H1 (cell line): Measurements from ENCODE around the gene SUSD6. TPM values are rescaled to one million over a fixed set of nuclear protein-coding genes. Genes with fewer than 3 reads are reported as not detected.
"Not testable (repeated sequence)": the region's sequence is repeated elsewhere in the genome, so short reads cannot be mapped to it uniquely, and the experiment has no call there.

Experiments
- CTCF ChIA-PET: fragments of 300-600 bp; sonication (Branson Sonifier 250); formaldehyde crosslinking; loops from one replicate; lab custom pipeline; 2021; ENCODE audit not compliant: partially characterized antibody; lab: Charles Lee
- POLR2A ChIA-PET: fragments of 300-600 bp; sonication (Branson Sonifier 250); formaldehyde crosslinking; loops from one replicate; lab custom pipeline; 2021; ENCODE audit warnings: inconsistent platforms; ENCODE audit not compliant: partially characterized antibody; lab: Charles Lee
- DNase-seq, 2 experiments: peaks; one replicate each; pipeline versions ENCODE4 v3.0.0 to v3.0.0-alpha.2; 2010 to 2022; ENCODE audit warnings: low spot score in 2 of 2, low read depth in 1 of 2, mixed read lengths in 1 of 2
- FAIRE-seq: peaks from 2 replicates; lab custom pipeline; 2011; peaks lifted over from hg19 to GRCh38; lab: Jason Lieb, UNC
- H2AFZ ChIP-seq: 2 replicates; pipeline ENCODE4 v1.8.1; 2012; ENCODE audit warnings: low read length, inconsistent platforms
- H2AK5ac ChIP-seq: 2 replicates; pipeline ENCODE4 v1.6.1; 2013; ENCODE audit warnings: low read depth, low read length
- H2BK120ac ChIP-seq: replicated peaks from 2 replicates; pipeline ENCODE3; 2013; ENCODE audit warnings: low read depth, low read length, inconsistent platforms
- H2BK12ac ChIP-seq: 2 replicates; pipeline ENCODE4 v1.6.1; 2013; ENCODE audit warnings: low read depth, low read length
- H2BK15ac ChIP-seq: 2 replicates; pipeline ENCODE4 v1.6.1; 2013; ENCODE audit warnings: low read length
- H2BK20ac ChIP-seq: 2 replicates; pipeline ENCODE4 v1.6.1; 2013; ENCODE audit warnings: low read length
- H2BK5ac ChIP-seq: 2 replicates; pipeline ENCODE4 v1.6.1; 2013; ENCODE audit warnings: low read depth, low read length
- H3K14ac ChIP-seq: 2 replicates; pipeline ENCODE4 v1.6.1; 2013; ENCODE audit warnings: inconsistent platforms; ENCODE audit not compliant: insufficient read length
- H3K18ac ChIP-seq: 2 replicates; pipeline ENCODE4 v1.6.1; 2013; ENCODE audit warnings: low read length; ENCODE audit errors: extremely low read depth
- H3K23ac ChIP-seq: 2 replicates; pipeline ENCODE4 v1.6.1; 2013; ENCODE audit warnings: inconsistent platforms; ENCODE audit not compliant: insufficient read length
- H3K23me2 ChIP-seq: 2 replicates; pipeline ENCODE4 v1.6.1; 2013; ENCODE audit warnings: low read depth, low read length
- H3K27ac ChIP-seq: 2 replicates; pipeline ENCODE4 v1.6.1; 2011; ENCODE audit warnings: low read depth, low read length, inconsistent platforms
- H3K27me3 ChIP-seq, 4 experiments: replicated peaks in 1 of 4; 1 replicate in 1 of 4; 2 replicates in 3 of 4; pipeline versions ENCODE4 v1.6.1 to v1.8.1; 2011 to 2013; ENCODE audit warnings: low read length in 3 of 4, mild to moderate bottlenecking in 3 of 4, inconsistent platforms in 2 of 4, mixed read lengths in 2 of 4, moderate library complexity in 1 of 4; ENCODE audit not compliant: control insufficient read depth in 3 of 4, insufficient read depth in 3 of 4; ENCODE audit errors: extremely low read depth in 1 of 4
- H3K36me3 ChIP-seq, 4 experiments: 2 replicates each; pipeline versions ENCODE4 v1.6.1 to v1.8.1; 2011 to 2013; ENCODE audit warnings: mild to moderate bottlenecking in 4 of 4, low read length in 3 of 4, moderate library complexity in 2 of 4, control low read depth in 1 of 4, inconsistent platforms in 1 of 4; ENCODE audit not compliant: insufficient read depth in 4 of 4, control insufficient read depth in 2 of 4
- H3K4ac ChIP-seq: replicated peaks from 2 replicates; pipeline ENCODE3; 2013; ENCODE audit warnings: low read length, low read depth, mixed read lengths, inconsistent platforms; ENCODE audit not compliant: insufficient read length
- H3K4me1 ChIP-seq, 4 experiments: replicated peaks in 1 of 4; 1 replicate in 1 of 4; 2 replicates in 3 of 4; pipeline versions ENCODE4 v1.6.1 to v1.8.1; 2011 to 2013; ENCODE audit warnings: low read length in 3 of 4, inconsistent platforms in 2 of 4, mixed read lengths in 1 of 4; ENCODE audit not compliant: insufficient read depth in 4 of 4, control insufficient read depth in 3 of 4
- H3K4me2 ChIP-seq, 2 experiments: 2 replicates each; pipeline versions ENCODE4 v1.6.1 to v1.8.1; 2011 to 2013; ENCODE audit warnings: low read depth in 2 of 2, low read length in 2 of 2, control low read depth in 1 of 2, inconsistent platforms in 1 of 2, mild to moderate bottlenecking in 1 of 2; ENCODE audit not compliant: insufficient read depth in 1 of 2
- H3K4me3 ChIP-seq, 4 experiments: fragments of 200-600, 300-600 bp in 1 of 4; sonication (generic), shearing (Covaris generic), sonication (Bioruptor Twin) in 1 of 4; 2 replicates each; pipeline versions ENCODE4 v1.5.1 to v1.8.1; 2011 to 2016; ENCODE audit warnings: low read length in 4 of 4, low read depth in 3 of 4, control low read depth in 2 of 4, inconsistent platforms in 2 of 4, mild to moderate bottlenecking in 2 of 4, mixed read lengths in 1 of 4, moderate library complexity in 1 of 4; ENCODE audit not compliant: insufficient read depth in 2 of 4; ENCODE audit errors: extremely low read depth in 1 of 4
- H3K56ac ChIP-seq: replicated peaks from 2 replicates; pipeline ENCODE3; 2013; ENCODE audit warnings: low read depth, mild to moderate bottlenecking, mixed read lengths, low read length, inconsistent platforms; ENCODE audit not compliant: insufficient read length
- H3K79me1 ChIP-seq: 2 replicates; pipeline ENCODE4 v1.6.1; 2013; ENCODE audit warnings: low read depth, low read length, control low read depth
- H3K79me2 ChIP-seq, 2 experiments: 2 replicates each; pipeline versions ENCODE4 v1.6.1 to v1.8.1; 2012 to 2013; ENCODE audit warnings: low read length in 2 of 2, mild to moderate bottlenecking in 2 of 2, inconsistent platforms in 1 of 2; ENCODE audit not compliant: insufficient read depth in 2 of 2, control insufficient read depth in 1 of 2
- H3K9ac ChIP-seq, 4 experiments: replicated peaks in 1 of 4; 1 replicate in 1 of 4; 2 replicates in 3 of 4; pipeline versions ENCODE4 v1.6.1 to v1.8.1; 2011 to 2013; ENCODE audit warnings: low read depth in 3 of 4, low read length in 3 of 4, control low read depth in 2 of 4, mild to moderate bottlenecking in 2 of 4, moderate library complexity in 2 of 4, inconsistent platforms in 1 of 4; ENCODE audit errors: extremely low read depth in 1 of 4
- H3K9me3 ChIP-seq, 2 experiments: 2 replicates each; pipeline versions ENCODE4 v1.6.1 to v1.8.1; 2012 to 2013; ENCODE audit warnings: mild to moderate bottlenecking in 2 of 2, moderate library complexity in 2 of 2, control low read depth in 1 of 2, inconsistent platforms in 1 of 2, low read depth in 1 of 2, low read length in 1 of 2, mixed read lengths in 1 of 2; ENCODE audit not compliant: insufficient read depth in 2 of 2
- H4K20me1 ChIP-seq, 2 experiments: replicated peaks in 1 of 2; 2 replicates each; pipeline versions ENCODE3 to v1.8.1; 2011 to 2013; ENCODE audit warnings: inconsistent platforms in 2 of 2, low read length in 2 of 2, mild to moderate bottlenecking in 1 of 2; ENCODE audit not compliant: insufficient read depth in 2 of 2, control insufficient read depth in 1 of 2
- H4K5ac ChIP-seq: 2 replicates; pipeline ENCODE4 v1.6.1; 2013; ENCODE audit warnings: low read length, low read depth, mixed read lengths, inconsistent platforms; ENCODE audit not compliant: insufficient read length
- H4K8ac ChIP-seq: 2 replicates; pipeline ENCODE4 v1.8.0; 2013; ENCODE audit warnings: mild to moderate bottlenecking, moderate library complexity, low read length, inconsistent platforms; ENCODE audit not compliant: insufficient read depth; ENCODE audit errors: extremely low read depth
- H4K91ac ChIP-seq: replicated peaks from 2 replicates; pipeline ENCODE3; 2013; ENCODE audit warnings: low read length, mixed read lengths, inconsistent platforms; ENCODE audit not compliant: insufficient read length
- CEBPB ChIP-seq: IDR thresholded peaks from 2 replicates; pipeline ENCODE4 v1.6.1; 2012; ENCODE audit warnings: low read depth, low read length
- WGBS, 2 experiments: shearing (Covaris generic) in 1 of 2; methylation state at CpG; one replicate each; pipeline versions ENCODE4 v1.1.6 to v1.1.7; 2013 to 2015; ENCODE audit warnings: low lambda C conversion rate in 2 of 2, mixed read lengths in 2 of 2, inconsistent platforms in 1 of 2, low coverage in 1 of 2, missing lambda C conversion rate in 1 of 2; ENCODE audit not compliant: insufficient replicate concordance in 2 of 2, insufficient coverage in 1 of 2, insufficient read length in 1 of 2; ENCODE audit errors: extremely low coverage in 1 of 2, missing lambda C conversion rate in 1 of 2; 5-methylcytosine and 5-hydroxymethylcytosine counted together
- polyA plus RNA-seq, 7 experiments: library from polyadenylated mRNA; depleted of rRNA in 3 of 7; stranded (reverse) in 5 of 7; unstranded in 2 of 7; fragments of >200 nt in 5 of 7; fragments of 200-250 nt in 2 of 7; gene quantifications; 1 replicate in 5 of 7; 2 replicates in 1 of 7; 4 replicates in 1 of 7; pipeline versions ENCODE4 v1.2.1 to v1.2.3, GENCODE V29; 2011 to 2013; ENCODE audit warnings: missing spikeins in 2 of 7, mixed read lengths in 2 of 7
- total RNA-seq: library from RNA; stranded (reverse); fragmentation: NEBNext Ultra II Directional; extraction: Animal tissue kit (Norgen Biotek cat#: 25700); gene quantifications from 2 replicates; pipeline ENCODE4 v1.2.1, GENCODE V29; 2021

SUSD6 gene
- total and polyA plus RNA-seq, 2 of the 8 experiments (the other 6 are each of a cell fraction or from before 2014, with no cell fraction given), result 3.0 to 3.8 TPM

DNA sequence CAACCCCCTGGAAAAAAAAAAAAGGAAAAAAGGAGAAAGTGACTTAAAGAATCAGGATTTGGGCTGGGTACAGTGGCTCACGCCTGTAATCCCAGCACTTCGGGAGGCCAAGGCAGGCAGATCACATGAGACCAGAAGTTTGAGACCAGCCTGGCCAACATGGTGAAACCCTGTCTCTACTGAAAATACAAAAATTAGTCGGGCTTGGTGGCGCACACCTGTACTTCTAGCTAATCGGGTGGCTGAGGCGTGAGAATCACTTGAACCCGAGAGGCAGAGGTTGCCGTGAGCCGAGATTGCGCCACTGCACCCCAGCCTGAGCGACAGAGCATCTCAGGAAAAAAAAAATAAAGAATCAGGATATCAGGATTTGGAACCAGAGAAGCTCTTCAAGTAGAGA, 36.2 kb downstream of the SUSD6 start:
- TF ChIP-seq CEBPB, result 0 out of 2 replicates have a peak, but pooled peaks have one; percentile 6
- not testable (repeated sequence) for H3K4ac ChIP-seq, H3K23me2 ChIP-seq, DNase-seq, H3K4me2 ChIP-seq, H3K79me1 ChIP-seq, H3K27me3 ChIP-seq, H3K9ac ChIP-seq, H2AFZ ChIP-seq, H2BK5ac ChIP-seq, H3K4me3 ChIP-seq, H3K14ac ChIP-seq, H2BK12ac ChIP-seq, H4K20me1 ChIP-seq, H4K5ac ChIP-seq, H3K18ac ChIP-seq, FAIRE-seq, H3K27ac ChIP-seq, H2BK15ac ChIP-seq, H4K91ac ChIP-seq, H4K8ac ChIP-seq, H2BK20ac ChIP-seq, H3K79me2 ChIP-seq, H2BK120ac ChIP-seq, H3K23ac ChIP-seq, H3K36me3 ChIP-seq, H2AK5ac ChIP-seq, H3K9me3 ChIP-seq, H3K56ac ChIP-seq
- WGBS, 2 experiments, result 90% methylated on average over 11 of the region's 11 CpGs; no CpG with 5 or more reads in 1 of the 2 experiments
- H3K4me1 ChIP-seq, result peaks cover 0 to 15% (median 10%) of the 10 kb centered on the region in 4 experiments; a peak in 6 of 7 replicates
- POLR2A ChIA-PET, result interaction anchor here (2.1 kb wide), 1 partner anchor 8 kb away, joined by 5 read pairs; no protein-coding TSS in a partner anchor
- CTCF ChIA-PET, result interaction anchor here (0.6 to 2.4 kb wide), 6 partner anchors 9 to 80 kb away, joined by 3 to 12 read pairs (median 3); no protein-coding TSS in a partner anchor
